ENCODE data around the gene CYP27B1. TPM values are rescaled to one million over a fixed set of nuclear protein-coding genes. Genes with fewer than 3 reads are reported as not detected.

The CYP27B1 gene
- total and polyA plus RNA-seq, 2 experiments from 2014 or later, result 1.1 to 2.7 TPM

DNA sequence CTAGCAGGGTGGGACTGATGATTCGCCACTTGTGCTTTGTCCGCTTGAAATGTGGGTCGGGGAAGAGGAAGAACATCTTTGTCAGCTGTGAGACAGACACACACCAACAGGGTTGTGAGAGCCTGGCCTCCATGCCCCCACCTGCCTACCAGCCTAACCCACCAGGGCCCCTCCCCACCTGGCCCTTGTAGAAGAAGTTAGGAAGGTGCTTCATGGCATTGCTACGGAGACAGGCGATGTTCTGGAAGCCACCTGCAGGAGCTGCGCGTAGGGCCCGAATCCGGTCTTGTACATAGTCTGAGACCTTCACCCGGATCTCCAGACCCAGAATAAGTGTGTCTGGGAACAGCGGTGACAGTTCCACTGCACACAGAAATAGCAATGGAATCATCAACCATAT lies 2.7 kb upstream of the CYP27B1 start:
- Mint-ChIP-seq H3K4me3 (peak overlapping the region; percentile 21; the same call in 1 of the 3 replicates), H3K27ac (no peak overlapping the region), H3K27me3 (ENCODE audit: insufficient read depth, low read depth, poor library complexity) (peaks cover 38% of the 10 kb centered on the region), H3K9me3 (no peaks in the 10 kb centered on the region; the same call in 2 of the 3 replicates), H3K4me1 (peaks cover 25% of the 10 kb centered on the region), H3K36me3 (ENCODE audit: low read depth) (peaks cover 35% of the 10 kb centered on the region)
- TF ChIP-seq, protein P1, sequence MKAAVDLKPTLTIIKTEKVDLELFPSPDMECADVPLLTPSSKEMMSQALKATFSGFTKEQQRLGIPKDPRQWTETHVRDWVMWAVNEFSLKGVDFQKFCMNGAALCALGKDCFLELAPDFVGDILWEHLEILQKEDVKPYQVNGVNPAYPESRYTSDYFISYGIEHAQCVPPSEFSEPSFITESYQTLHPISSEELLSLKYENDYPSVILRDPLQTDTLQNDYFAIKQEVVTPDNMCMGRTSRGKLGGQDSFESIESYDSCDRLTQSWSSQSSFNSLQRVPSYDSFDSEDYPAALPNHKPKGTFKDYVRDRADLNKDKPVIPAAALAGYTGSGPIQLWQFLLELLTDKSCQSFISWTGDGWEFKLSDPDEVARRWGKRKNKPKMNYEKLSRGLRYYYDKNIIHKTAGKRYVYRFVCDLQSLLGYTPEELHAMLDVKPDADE (IDR thresholded peaks at IDR 0.05), result no peak
- no peak for TF ChIP-seq EZH2phosphoT487 (IDR thresholded peaks at IDR 0.05; ENCODE audit: unreplicated experiment)
- no peak for TF ChIP-seq JUNB (IDR thresholded peaks at IDR 0.05; ENCODE audit: unreplicated experiment)
- TF ChIP-seq CREB1 (CRISPR knock-in tag; IDR thresholded peaks at IDR 0.05; ENCODE audit: low read depth), result no peak
- TF ChIP-seq, protein P2, sequence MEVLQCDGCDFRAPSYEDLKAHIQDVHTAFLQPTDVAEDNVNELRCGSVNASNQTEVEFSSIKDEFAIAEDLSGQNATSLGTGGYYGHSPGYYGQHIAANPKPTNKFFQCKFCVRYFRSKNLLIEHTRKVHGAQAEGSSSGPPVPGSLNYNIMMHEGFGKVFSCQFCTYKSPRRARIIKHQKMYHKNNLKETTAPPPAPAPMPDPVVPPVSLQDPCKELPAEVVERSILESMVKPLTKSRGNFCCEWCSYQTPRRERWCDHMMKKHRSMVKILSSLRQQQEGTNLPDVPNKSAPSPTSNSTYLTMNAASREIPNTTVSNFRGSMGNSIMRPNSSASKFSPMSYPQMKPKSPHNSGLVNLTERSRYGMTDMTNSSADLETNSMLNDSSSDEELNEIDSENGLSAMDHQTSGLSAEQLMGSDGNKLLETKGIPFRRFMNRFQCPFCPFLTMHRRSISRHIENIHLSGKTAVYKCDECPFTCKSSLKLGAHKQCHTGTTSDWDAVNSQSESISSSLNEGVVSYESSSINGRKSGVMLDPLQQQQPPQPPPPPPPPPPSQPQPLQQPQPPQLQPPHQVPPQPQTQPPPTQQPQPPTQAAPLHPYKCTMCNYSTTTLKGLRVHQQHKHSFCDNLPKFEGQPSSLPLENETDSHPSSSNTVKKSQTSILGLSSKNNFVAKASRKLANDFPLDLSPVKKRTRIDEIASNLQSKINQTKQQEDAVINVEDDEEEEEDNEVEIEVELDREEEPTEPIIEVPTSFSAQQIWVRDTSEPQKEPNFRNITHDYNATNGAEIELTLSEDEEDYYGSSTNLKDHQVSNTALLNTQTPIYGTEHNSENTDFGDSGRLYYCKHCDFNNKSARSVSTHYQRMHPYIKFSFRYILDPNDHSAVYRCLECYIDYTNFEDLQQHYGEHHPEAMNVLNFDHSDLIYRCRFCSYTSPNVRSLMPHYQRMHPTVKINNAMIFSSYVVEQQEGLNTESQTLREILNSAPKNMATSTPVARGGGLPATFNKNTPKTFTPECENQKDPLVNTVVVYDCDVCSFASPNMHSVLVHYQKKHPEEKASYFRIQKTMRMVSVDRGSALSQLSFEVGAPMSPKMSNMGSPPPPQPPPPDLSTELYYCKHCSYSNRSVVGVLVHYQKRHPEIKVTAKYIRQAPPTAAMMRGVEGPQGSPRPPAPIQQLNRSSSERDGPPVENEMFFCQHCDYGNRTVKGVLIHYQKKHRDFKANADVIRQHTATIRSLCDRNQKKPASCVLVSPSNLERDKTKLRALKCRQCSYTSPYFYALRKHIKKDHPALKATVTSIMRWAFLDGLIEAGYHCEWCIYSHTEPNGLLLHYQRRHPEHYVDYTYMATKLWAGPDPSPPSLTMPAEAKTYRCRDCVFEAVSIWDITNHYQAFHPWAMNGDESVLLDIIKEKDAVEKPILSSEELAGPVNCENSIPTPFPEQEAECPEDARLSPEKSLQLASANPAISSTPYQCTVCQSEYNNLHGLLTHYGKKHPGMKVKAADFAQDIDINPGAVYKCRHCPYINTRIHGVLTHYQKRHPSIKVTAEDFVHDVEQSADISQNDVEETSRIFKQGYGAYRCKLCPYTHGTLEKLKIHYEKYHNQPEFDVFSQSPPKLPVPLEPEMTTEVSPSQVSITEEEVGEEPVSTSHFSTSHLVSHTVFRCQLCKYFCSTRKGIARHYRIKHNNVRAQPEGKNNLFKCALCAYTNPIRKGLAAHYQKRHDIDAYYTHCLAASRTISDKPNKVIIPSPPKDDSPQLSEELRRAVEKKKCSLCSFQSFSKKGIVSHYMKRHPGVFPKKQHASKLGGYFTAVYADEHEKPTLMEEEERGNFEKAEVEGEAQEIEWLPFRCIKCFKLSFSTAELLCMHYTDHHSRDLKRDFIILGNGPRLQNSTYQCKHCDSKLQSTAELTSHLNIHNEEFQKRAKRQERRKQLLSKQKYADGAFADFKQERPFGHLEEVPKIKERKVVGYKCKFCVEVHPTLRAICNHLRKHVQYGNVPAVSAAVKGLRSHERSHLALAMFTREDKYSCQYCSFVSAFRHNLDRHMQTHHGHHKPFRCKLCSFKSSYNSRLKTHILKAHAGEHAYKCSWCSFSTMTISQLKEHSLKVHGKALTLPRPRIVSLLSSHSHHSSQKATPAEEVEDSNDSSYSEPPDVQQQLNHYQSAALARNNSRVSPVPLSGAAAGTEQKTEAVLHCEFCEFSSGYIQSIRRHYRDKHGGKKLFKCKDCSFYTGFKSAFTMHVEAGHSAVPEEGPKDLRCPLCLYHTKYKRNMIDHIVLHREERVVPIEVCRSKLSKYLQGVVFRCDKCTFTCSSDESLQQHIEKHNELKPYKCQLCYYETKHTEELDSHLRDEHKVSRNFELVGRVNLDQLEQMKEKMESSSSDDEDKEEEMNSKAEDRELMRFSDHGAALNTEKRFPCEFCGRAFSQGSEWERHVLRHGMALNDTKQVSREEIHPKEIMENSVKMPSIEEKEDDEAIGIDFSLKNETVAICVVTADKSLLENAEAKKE (CRISPR knock-in tag; IDR thresholded peaks at IDR 0.05), result no peak
- TF ChIP-seq STAT1 (IDR thresholded peaks at IDR 0.05; ENCODE audit: unreplicated experiment), result no peak
- TF ChIP-seq, protein P3, sequence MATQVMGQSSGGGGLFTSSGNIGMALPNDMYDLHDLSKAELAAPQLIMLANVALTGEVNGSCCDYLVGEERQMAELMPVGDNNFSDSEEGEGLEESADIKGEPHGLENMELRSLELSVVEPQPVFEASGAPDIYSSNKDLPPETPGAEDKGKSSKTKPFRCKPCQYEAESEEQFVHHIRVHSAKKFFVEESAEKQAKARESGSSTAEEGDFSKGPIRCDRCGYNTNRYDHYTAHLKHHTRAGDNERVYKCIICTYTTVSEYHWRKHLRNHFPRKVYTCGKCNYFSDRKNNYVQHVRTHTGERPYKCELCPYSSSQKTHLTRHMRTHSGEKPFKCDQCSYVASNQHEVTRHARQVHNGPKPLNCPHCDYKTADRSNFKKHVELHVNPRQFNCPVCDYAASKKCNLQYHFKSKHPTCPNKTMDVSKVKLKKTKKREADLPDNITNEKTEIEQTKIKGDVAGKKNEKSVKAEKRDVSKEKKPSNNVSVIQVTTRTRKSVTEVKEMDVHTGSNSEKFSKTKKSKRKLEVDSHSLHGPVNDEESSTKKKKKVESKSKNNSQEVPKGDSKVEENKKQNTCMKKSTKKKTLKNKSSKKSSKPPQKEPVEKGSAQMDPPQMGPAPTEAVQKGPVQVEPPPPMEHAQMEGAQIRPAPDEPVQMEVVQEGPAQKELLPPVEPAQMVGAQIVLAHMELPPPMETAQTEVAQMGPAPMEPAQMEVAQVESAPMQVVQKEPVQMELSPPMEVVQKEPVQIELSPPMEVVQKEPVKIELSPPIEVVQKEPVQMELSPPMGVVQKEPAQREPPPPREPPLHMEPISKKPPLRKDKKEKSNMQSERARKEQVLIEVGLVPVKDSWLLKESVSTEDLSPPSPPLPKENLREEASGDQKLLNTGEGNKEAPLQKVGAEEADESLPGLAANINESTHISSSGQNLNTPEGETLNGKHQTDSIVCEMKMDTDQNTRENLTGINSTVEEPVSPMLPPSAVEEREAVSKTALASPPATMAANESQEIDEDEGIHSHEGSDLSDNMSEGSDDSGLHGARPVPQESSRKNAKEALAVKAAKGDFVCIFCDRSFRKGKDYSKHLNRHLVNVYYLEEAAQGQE (IDR thresholded peaks at IDR 0.05; ENCODE audit: unreplicated experiment), result no peak
- no peak for TF ChIP-seq EZH2 (IDR thresholded peaks at IDR 0.05; ENCODE audit: low read depth, unreplicated experiment)
- TF ChIP-seq, protein P4, sequence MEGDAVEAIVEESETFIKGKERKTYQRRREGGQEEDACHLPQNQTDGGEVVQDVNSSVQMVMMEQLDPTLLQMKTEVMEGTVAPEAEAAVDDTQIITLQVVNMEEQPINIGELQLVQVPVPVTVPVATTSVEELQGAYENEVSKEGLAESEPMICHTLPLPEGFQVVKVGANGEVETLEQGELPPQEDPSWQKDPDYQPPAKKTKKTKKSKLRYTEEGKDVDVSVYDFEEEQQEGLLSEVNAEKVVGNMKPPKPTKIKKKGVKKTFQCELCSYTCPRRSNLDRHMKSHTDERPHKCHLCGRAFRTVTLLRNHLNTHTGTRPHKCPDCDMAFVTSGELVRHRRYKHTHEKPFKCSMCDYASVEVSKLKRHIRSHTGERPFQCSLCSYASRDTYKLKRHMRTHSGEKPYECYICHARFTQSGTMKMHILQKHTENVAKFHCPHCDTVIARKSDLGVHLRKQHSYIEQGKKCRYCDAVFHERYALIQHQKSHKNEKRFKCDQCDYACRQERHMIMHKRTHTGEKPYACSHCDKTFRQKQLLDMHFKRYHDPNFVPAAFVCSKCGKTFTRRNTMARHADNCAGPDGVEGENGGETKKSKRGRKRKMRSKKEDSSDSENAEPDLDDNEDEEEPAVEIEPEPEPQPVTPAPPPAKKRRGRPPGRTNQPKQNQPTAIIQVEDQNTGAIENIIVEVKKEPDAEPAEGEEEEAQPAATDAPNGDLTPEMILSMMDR (conservative IDR thresholded peaks at IDR 0.05; ENCODE audit: low read depth in 2 of 2), result no peak
- TF ChIP-seq ZNF331 (CRISPR knock-in tag; IDR thresholded peaks at IDR 0.05; ENCODE audit: low read depth), result no peak
- no peak for TF ChIP-seq ZNF114 (CRISPR knock-in tag; IDR thresholded peaks at IDR 0.05)
- TF ChIP-seq NANOG (IDR thresholded peaks at IDR 0.05; ENCODE audit: borderline replicate concordance), result no peak
- TF ChIP-seq POLR2AphosphoS5 (IDR thresholded peaks at IDR 0.05; ENCODE audit: low read depth), result no peak
- Histone ChIP-seq H3K4me3 (no peak overlapping the region), H3F3A (replicated peaks; ENCODE audit: low read depth) (peaks cover 11% of the 10 kb centered on the region), H4K20me1 (replicated peaks; ENCODE audit: insufficient read depth) (peaks cover 7% of the 10 kb centered on the region; the same call in 1 of the 2 replicates), H3K9me2 (ENCODE audit: insufficient read depth) (no peaks in the 10 kb centered on the region), H3K27ac (ENCODE audit: low read depth) (no peak overlapping the region), H3K36me3 (ENCODE audit: insufficient read depth) (no peaks in the 10 kb centered on the region; the same call in 1 of the 2 replicates), H3K4me2 (no peak overlapping the region), H3K79me2 (replicated peaks; ENCODE audit: insufficient read depth) (no peaks in the 10 kb centered on the region), H2AFZ (no peak overlapping the region), H3K27me3 (ENCODE audit: insufficient read depth) (peaks cover 52% of the 10 kb centered on the region), H3K4me1 (ENCODE audit: insufficient read depth) (peaks cover 14% of the 10 kb centered on the region; the same call in 1 of the 2 replicates)
- DNase-seq (ENCODE audit: low spot score) (no peak), ATAC-seq (no peak)
